HCT116 (cell line): ENCODE measurements around the gene MRGPRX2. TPM values are rescaled to one million over a fixed set of nuclear protein-coding genes. Genes with fewer than 3 reads are reported as not detected.

Source experiments
- ATAC-seq: fragments of 200-7000 bp; cut with Tn5 transposase; 2 replicates; pipeline ENCODE4 v1.9.1; 2020; ENCODE audit warnings: mild to moderate bottlenecking, moderate library complexity
- BruUV-seq: library from RNA; stranded (reverse); fragments of 400-500 nt; replicated peaks from 2 replicates; lab custom pipeline; 2021; lab: Mats Ljungman, UMichigan
- CTCF ChIA-PET: fragments of 300-600 bp; sonication (Branson Sonifier 250); formaldehyde crosslinking; loops from one replicate; lab custom pipeline; 2021; ENCODE audit warnings: antibody characterized with exemption; lab: Charles Lee
- POLR2A ChIA-PET: fragments of 300-600, 350-600 bp; sonication (Branson Sonifier 250); formaldehyde crosslinking; loops from one replicate; lab custom pipeline; 2021; ENCODE audit warnings: antibody characterized with exemption; lab: Charles Lee
- RAD21 ChIA-PET, 2 experiments: fragments of 300-600 bp; sonication (Branson Sonifier 250); formaldehyde crosslinking; loops; one replicate each; lab custom pipeline; 2023; ENCODE audit warnings: low total read pairs in 2 of 2; ENCODE audit not compliant: uncharacterized antibody in 2 of 2, unreplicated experiment in 2 of 2, low non-redundant PET in 1 of 2; lab: Charles Lee
- DNase-seq: peaks from one replicate; pipeline ENCODE4 v3.0.0-alpha.2; 2010; ENCODE audit warnings: low read depth, low spot score
- H2AFZ ChIP-seq: fragments of 200-600 bp; shearing (Covaris generic), sonication (generic); 2 replicates; pipeline ENCODE4 v1.6.1; 2017; ENCODE audit warnings: low read depth, mixed run types, mixed read lengths, antibody characterized with exemption, low read length; ENCODE audit not compliant: poor library complexity, severe bottlenecking
- H3K27ac ChIP-seq: 2 replicates; pipeline ENCODE4 v1.5.1; 2012; ENCODE audit warnings: low read depth, low read length
- H3K27me3 ChIP-seq: fragments of 200-600 bp; sonication (generic); 2 replicates; pipeline ENCODE4 v1.6.1; 2016; ENCODE audit warnings: mixed run types, low read length, mixed read lengths; ENCODE audit not compliant: insufficient read depth
- H3K36me3 ChIP-seq, 2 experiments: fragments of 200-500 bp in 1 of 2; fragments of 200-600 bp in 1 of 2; sonication (Bioruptor generic) in 1 of 2; sonication (generic) in 1 of 2; 2 replicates each; pipeline versions ENCODE4 v1.5.1 to v1.6.1; 2014 to 2016; ENCODE audit warnings: low read length in 2 of 2, inconsistent platforms in 1 of 2, mixed read lengths in 1 of 2, mixed run types in 1 of 2; ENCODE audit not compliant: insufficient read depth in 2 of 2, control insufficient read depth in 1 of 2
- H3K4me1 ChIP-seq, 2 experiments: fragments of 200-600 bp in 1 of 2; sonication (generic) in 1 of 2; 2 replicates each; pipeline versions ENCODE4 v1.5.1 to v1.6.1; 2012 to 2017; ENCODE audit warnings: low read length in 2 of 2, inconsistent platforms in 1 of 2, mild to moderate bottlenecking in 1 of 2, mixed read lengths in 1 of 2, mixed run types in 1 of 2, moderate library complexity in 1 of 2; ENCODE audit not compliant: insufficient read depth in 2 of 2, control insufficient read depth in 1 of 2
- H3K4me2 ChIP-seq: fragments of 200-600 bp; sonication (generic); 2 replicates; pipeline ENCODE4 v1.6.1; 2017; ENCODE audit warnings: mixed run types, low read length, mixed read lengths
- H3K4me3 ChIP-seq, 2 experiments: fragments of 200-600 bp in 1 of 2; sonication (generic) in 1 of 2; replicated peaks in 1 of 2; 2 replicates each; pipeline ENCODE4 v1.5.1; 2011 to 2016; ENCODE audit warnings: low read length in 2 of 2, control low read depth in 1 of 2, low read depth in 1 of 2, mild to moderate bottlenecking in 1 of 2, mixed read lengths in 1 of 2, mixed run types in 1 of 2
- H3K79me2 ChIP-seq: fragments of 200-600 bp; sonication (generic); 2 replicates; pipeline ENCODE4 v1.6.1; 2017; ENCODE audit warnings: mild to moderate bottlenecking, mixed run types, low read length, moderate library complexity, mixed read lengths; ENCODE audit not compliant: insufficient read depth
- H3K9ac ChIP-seq: fragments of 200-600 bp; sonication (generic); 2 replicates; pipeline ENCODE4 v1.6.1; 2016; ENCODE audit warnings: low read length, mixed read lengths
- H3K9me2 ChIP-seq: fragments of 200-600 bp; sonication (generic), shearing (Covaris generic); 2 replicates; pipeline ENCODE4 v1.6.1; 2017; ENCODE audit warnings: mixed run types, mild to moderate bottlenecking, moderate library complexity; ENCODE audit not compliant: insufficient read depth
- H3K9me3 ChIP-seq, 2 experiments: fragments of 200-500 bp in 1 of 2; fragments of 200-600 bp in 1 of 2; sonication (Bioruptor generic) in 1 of 2; sonication (generic) in 1 of 2; 2 replicates each; pipeline ENCODE4 v1.6.1; 2014 to 2017; ENCODE audit warnings: low read length in 2 of 2, mixed read lengths in 2 of 2, inconsistent platforms in 1 of 2, low read depth in 1 of 2, mild to moderate bottlenecking in 1 of 2, mixed run types in 1 of 2, moderate library complexity in 1 of 2; ENCODE audit not compliant: control insufficient read depth in 1 of 2, insufficient read depth in 1 of 2
- H4K20me1 ChIP-seq: fragments of 200-600 bp; sonication (generic), shearing (Covaris generic); 2 replicates; pipeline ENCODE4 v1.6.1; 2017; ENCODE audit warnings: mixed run types, mild to moderate bottlenecking, moderate library complexity; ENCODE audit not compliant: insufficient read depth
- ATF3 ChIP-seq: IDR thresholded peaks from 2 replicates; pipeline ENCODE4 v1.6.1; 2012
- CBX3 ChIP-seq: IDR thresholded peaks from 2 replicates; pipeline ENCODE4 v1.6.1; 2012; ENCODE audit warnings: low read depth
- CTCF ChIP-seq, 3 experiments: fragments of 200-600 bp in 1 of 3; sonication (generic) in 1 of 3; IDR thresholded peaks in 2 of 3; conservative IDR thresholded peaks in 1 of 3; 2 replicates each; pipeline ENCODE4 v1.5.1; 2012 to 2017; ENCODE audit warnings: low read depth in 2 of 3, low read length in 2 of 3, antibody characterized with exemption in 1 of 3, borderline replicate concordance in 1 of 3, control low read depth in 1 of 3, mild to moderate bottlenecking in 1 of 3, mixed read lengths in 1 of 3, mixed run types in 1 of 3, moderate library complexity in 1 of 3; ENCODE audit not compliant: insufficient read depth in 1 of 3
- EGR1 ChIP-seq: IDR thresholded peaks from 2 replicates; pipeline ENCODE4 v1.6.1; 2012; ENCODE audit warnings: low read depth
- EZH2 ChIP-seq: fragments of 200-600 bp; sonication (generic); IDR thresholded peaks from 2 replicates; pipeline ENCODE4 v1.6.1; 2017; ENCODE audit warnings: antibody characterized with exemption, mixed run types
- EZH2phosphoT487 ChIP-seq: fragments of 200-600 bp; IDR thresholded peaks from 2 replicates; pipeline ENCODE4 v1.6.1; 2018; ENCODE audit warnings: antibody characterized with exemption, borderline replicate concordance
- JUND ChIP-seq: IDR thresholded peaks from 2 replicates; pipeline ENCODE4 v1.6.1; 2012
- MAX ChIP-seq: IDR thresholded peaks from 2 replicates; pipeline ENCODE4 v1.6.1; 2012
- POLR2A ChIP-seq: IDR thresholded peaks from 2 replicates; pipeline ENCODE4 v1.7.0; 2011; ENCODE audit warnings: borderline replicate concordance; ENCODE audit not compliant: insufficient read depth, insufficient read length; ENCODE audit errors: extremely low read depth
- POLR2AphosphoS5 ChIP-seq: IDR thresholded peaks from 2 replicates; pipeline ENCODE4 v1.6.1; 2011; ENCODE audit warnings: mild to moderate bottlenecking, low read depth, low read length, moderate library complexity
- REST ChIP-seq: IDR thresholded peaks from 2 replicates; pipeline ENCODE4 v1.6.1; 2012; ENCODE audit warnings: low read depth
- SIN3A ChIP-seq: IDR thresholded peaks from 2 replicates; pipeline ENCODE4 v1.6.1; 2012; ENCODE audit warnings: low read depth
- SP1 ChIP-seq: IDR thresholded peaks from 2 replicates; pipeline ENCODE4 v1.6.1; 2012; ENCODE audit warnings: low read depth
- SRF ChIP-seq: IDR thresholded peaks from 2 replicates; pipeline ENCODE4 v1.6.1; 2012; ENCODE audit warnings: low read depth
- TCF7L2 ChIP-seq: IDR thresholded peaks from 2 replicates; pipeline ENCODE4 v1.7.0; 2011; ENCODE audit warnings: borderline replicate concordance, inconsistent platforms; ENCODE audit not compliant: insufficient read depth, insufficient read length; ENCODE audit errors: extremely low read depth
- ZFX ChIP-seq: fragments of 450-650 bp; IDR thresholded peaks from 2 replicates; pipeline ENCODE4 v1.6.1; 2017
- ZNF274 ChIP-seq: fragments of 200-500 bp; sonication (Bioruptor generic); IDR thresholded peaks from 2 replicates; pipeline ENCODE4 v1.6.1; 2014; ENCODE audit warnings: mild to moderate bottlenecking, low read depth, low read length, inconsistent platforms
- intact Hi-C: fragments of 100-400 bp; cut with micrococcal nuclease; formaldehyde crosslinking; loops from 2 replicates; pipeline ENCODE4 v1.10.0; 2022
- total RNA-seq: library from RNA; stranded (reverse); gene quantifications from one replicate; pipeline ENCODE4 v1.2.1, GENCODE V29; 2021; ENCODE audit not compliant: unreplicated experiment

The MRGPRX2 gene
- total RNA-seq, 1 experiment from 2014 or later, result not detected

GRCh38 chr11:19040051-19040450, 20.5 kb downstream of the MRGPRX2 start:
- H3K36me3 ChIP-seq, result no peaks in the 10 kb centered on the region
- no peaks in the 10 kb centered on the region for H3K79me2 ChIP-seq
- H3K4me1 ChIP-seq, result no peaks in the 10 kb centered on the region
- H2AFZ ChIP-seq, result no peak overlapping the region
- H3K9ac ChIP-seq, result no peak overlapping the region
- ChIA-PET CTCF (no interaction called here), RAD21 (no interaction called here), POLR2A (no interaction called here)
- no peak overlapping the region for H3K4me2 ChIP-seq
- no peak for ATAC-seq
- no peaks in the 10 kb centered on the region for H3K9me2 ChIP-seq
- no peak for DNase-seq
- no peak overlapping the region for H3K27ac ChIP-seq
- intact Hi-C loops, result no loop called here
- TF ChIP-seq MAX (no peak), ZNF274 (no peak), CTCF (IDR thresholded peaks at IDR 0.05 in 2 of 3, conservative IDR thresholded peaks at IDR 0.05 in 1 of 3; ENCODE audit: borderline replicate concordance in 1 of 3, insufficient read depth in 1 of 3, low read depth in 2 of 3, low read length in 2 of 3) (no peak), CBX3 (no peak), REST (no peak), TCF7L2 (no peak), ATF3 (no peak), EGR1 (no peak), SIN3A (no peak), JUND (no peak), POLR2AphosphoS5 (no peak), ZFX (no peak), EZH2phosphoT487 (no peak), SP1 (no peak), EZH2 (no peak), POLR2A (no peak), SRF (no peak)
- H3K9me3 ChIP-seq, result no peaks in the 10 kb centered on the region
- BruUV-seq, result no TSS peak
- peaks cover 66% of the 10 kb centered on the region for H3K27me3 ChIP-seq
- no peaks in the 10 kb centered on the region for H4K20me1 ChIP-seq
- no peak overlapping the region for H3K4me3 ChIP-seq
